GM23338 (cell line): Measurements from ENCODE around the gene ANKRD63. TPM values are rescaled to one million over a fixed set of nuclear protein-coding genes. Genes with fewer than 3 reads are reported as not detected.

Experiments
- CREB1 ChIP-seq: fragments of 250-450 bp; sonication (Bioruptor Pico); IDR thresholded peaks from 2 replicates; pipeline ENCODE4 v1.5.0; 2020; ENCODE audit warnings: low read depth, mild to moderate bottlenecking, moderate library complexity
- EZH2 ChIP-seq: fragments of 200-600 bp; sonication (generic); IDR thresholded peaks from one replicate; pipeline ENCODE4 v1.8.0; 2017; ENCODE audit warnings: antibody characterized with exemption, mild to moderate bottlenecking, low read depth; ENCODE audit not compliant: unreplicated experiment
- EZH2phosphoT487 ChIP-seq: fragments of 200-600 bp; sonication (generic); IDR thresholded peaks from one replicate; pipeline ENCODE4 v1.8.1; 2018; ENCODE audit warnings: antibody characterized with exemption; ENCODE audit not compliant: unreplicated experiment
- POLR2AphosphoS5 ChIP-seq: IDR thresholded peaks from 2 replicates; pipeline ENCODE4 v1.6.1; 2016; ENCODE audit warnings: antibody characterized with exemption, low read depth
- REST ChIP-seq: IDR thresholded peaks from one replicate; pipeline ENCODE4 v1.6.1; 2018; ENCODE audit warnings: antibody characterized with exemption; ENCODE audit not compliant: unreplicated experiment
- STAT1 ChIP-seq: IDR thresholded peaks from one replicate; pipeline ENCODE4 v1.6.1; 2016; ENCODE audit warnings: antibody characterized with exemption; ENCODE audit not compliant: unreplicated experiment
- ZNF331 ChIP-seq: fragments of 250-450 bp; sonication (Bioruptor Pico); IDR thresholded peaks from 2 replicates; pipeline ENCODE4 v1.5.0; 2020; ENCODE audit warnings: low read depth, mild to moderate bottlenecking, moderate library complexity
- ZNF462 ChIP-seq: fragments of 250-450 bp; sonication (Bioruptor Pico); IDR thresholded peaks from 2 replicates; pipeline ENCODE4 v1.5.0; 2020; ENCODE audit warnings: mild to moderate bottlenecking, moderate library complexity
- polyA plus RNA-seq: library from polyadenylated mRNA; unstranded; fragments of >200 nt; fragmentation: Nextera tagmentation; extraction: Ambion mirVana; gene quantifications from 2 replicates; pipeline ENCODE4 v1.2.1, GENCODE V29; 2016
- total RNA-seq: library from RNA; depleted of rRNA; stranded (reverse); fragments of >200 nt; shearing (Covaris generic); gene quantifications from 2 replicates; pipeline ENCODE4 v1.2.3, GENCODE V29; 2014

The ANKRD63 gene
- total and polyA plus RNA-seq, 2 experiments from 2014 or later = 0.59 TPM; not detected in 1

GRCh38 chr15:40270246-40270995 is 12.4 kb downstream of the ANKRD63 start (continued):
- TF ChIP-seq ZNF462 (CRISPR knock-in tag) (no peak), STAT1 (no peak), CREB1 (CRISPR knock-in tag) (no peak), EZH2 (no peak), POLR2AphosphoS5 (no peak), REST (no peak), EZH2phosphoT487 (no peak), ZNF331 (CRISPR knock-in tag) (no peak)
